Pancreas (tissue), 10 donors: ENCODE measurements around the gene SCN7A. TPM values are rescaled to one million over a fixed set of nuclear protein-coding genes. Genes with fewer than 3 reads are reported as not detected.
"Not testable (repeated sequence)": the region's sequence is repeated elsewhere in the genome, so short reads cannot be mapped to it uniquely, and the experiment has no call there.

Experiments
- ATAC-seq, 4 donors: fragments of 200-7000 bp; cut with Tn5 transposase; one replicate each; pipeline versions ENCODE4 v1.8.0 to v1.9.1; 2020; ENCODE audit warnings: mild to moderate bottlenecking in 4 of 4, moderate library complexity in 4 of 4
- DNase-seq, 6 donors: peaks; one replicate each; pipeline ENCODE4 v3.0.0-alpha.2; 2020
- FAIRE-seq: peaks from 2 replicates; lab custom pipeline; 2012; peaks lifted over from hg19 to GRCh38; lab: Jason Lieb, UNC
- H3K27ac ChIP-seq, 4 donors: fragments of 200-600 bp; sonication (generic); 1 replicate in 3 of 4; 2 replicates in 1 of 4; pipeline versions ENCODE4 v1.5.0 to v1.8.0; 2020
- H3K27me3 ChIP-seq, 4 donors: fragments of 200-600 bp; one replicate each; pipeline ENCODE4 v1.8.0; 2021
- H3K36me3 ChIP-seq, 3 donors: fragments of 200-600 bp; sonication (generic) in 1 of 3; one replicate each; pipeline versions ENCODE4 v1.5.0 to v1.8.0; 2020 to 2021
- H3K4me1 ChIP-seq, 3 donors: fragments of 200-600 bp; one replicate each; pipeline ENCODE4 v1.8.0; 2021
- H3K4me3 ChIP-seq, 4 donors: fragments of 200-600 bp; sonication (generic) in 2 of 4; one replicate each; pipeline versions ENCODE4 v1.5.0 to v1.8.0; 2020 to 2021
- H3K9me3 ChIP-seq, 4 donors: fragments of 200-600 bp; one replicate each; pipeline ENCODE4 v1.8.0; 2021
- WGBS, 2 donors: extraction: QIAGEN DNeasy Blood & Tissue Kit; methylation state at CpG; one replicate each; pipeline ENCODE4 v1.1.7; 2013; 5-methylcytosine and 5-hydroxymethylcytosine counted together
- intact Hi-C, 3 donors: fragments of 100-400 bp; cut with DNase I; formaldehyde crosslinking; loops; one replicate each; pipeline versions ENCODE4 v1.11.1 to v1.14.2; 2022
- polyA plus RNA-seq, 2 donors: library from polyadenylated mRNA; stranded (reverse); fragments of 200-250 nt; gene quantifications; one replicate each; pipeline ENCODE4 v1.2.3, GENCODE V29; 2013
- total RNA-seq, 6 donors: library from RNA; stranded (reverse); fragmentation: NEBNext Ultra II Directional in 4 of 6; extraction: Animal tissue kit (Norgen Biotek cat#: 25700) in 4 of 6; gene quantifications; one replicate each; pipeline versions ENCODE4 v1.2.1 to v1.2.4, GENCODE V29; 2021 to 2023
- TF ChIP-seq, protein P1 (sequence below), 4 donors: fragments of 200-600 bp; sonication (generic) in 3 of 4; IDR thresholded peaks; one replicate each; pipeline versions ENCODE4 v1.5.0 to v1.8.0; 2021; ENCODE audit warnings: antibody characterized with exemption in 4 of 4
- donor health status: healthy with polysubstance abuse.
- donor health status: DM: no; HTN: no; CAD: no; lungs with moderate emphysema.
- donor health status: DM: no; HTN: no; CAD: no.
- donor health status: control.
- donor health status: control.
- donor health status: Bipolar disorder and iron deficiency.
- donor health status: DM: yes; HTN: yes; CAD: no.
- donor health status: DM: no; HTN: no; CAD: no.
- donor health status: DM: no; HTN: no; CAD: no.
- donor health status: DM: yes; HTN: yes; CAD: no.

The SCN7A gene
- total and polyA plus RNA-seq, 8 donors: 0.27 to 7.0 (median 1.3) TPM

DNA sequence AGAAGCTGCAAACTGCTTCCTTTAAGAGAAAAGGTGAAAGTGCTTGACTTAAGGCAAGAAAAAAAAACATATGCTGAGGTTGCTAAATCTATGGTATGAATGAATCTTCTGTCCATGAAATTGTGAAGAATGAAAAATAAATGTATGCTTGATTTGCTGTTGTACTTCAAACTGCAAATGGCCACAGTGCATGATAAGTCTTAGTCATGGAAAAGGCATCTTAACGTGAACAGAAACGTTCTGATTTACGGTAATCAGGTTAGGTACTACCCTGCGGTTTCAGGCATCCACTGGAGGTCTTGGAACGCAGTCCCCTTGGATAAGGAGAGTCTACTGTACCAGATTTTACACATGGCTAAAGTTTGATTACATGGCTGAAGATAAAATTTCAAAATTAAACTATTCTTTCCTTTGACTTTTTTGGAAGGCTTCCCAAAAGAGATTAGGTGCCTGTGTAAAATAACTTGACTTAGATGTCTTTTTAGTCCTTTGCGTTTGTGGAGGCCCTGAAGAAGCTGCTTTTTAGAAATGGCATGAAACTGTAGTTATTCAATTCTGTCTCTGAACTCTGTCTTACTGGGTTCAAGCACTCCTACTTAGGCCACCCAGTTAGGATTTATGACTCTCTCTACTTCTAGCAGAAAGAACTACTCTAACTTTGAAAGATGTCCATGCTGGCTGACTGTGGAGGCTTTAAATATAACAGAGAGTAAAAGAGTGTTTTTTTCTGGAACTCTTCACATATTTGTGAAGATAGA lies 82.4 kb downstream of the SCN7A start:
- FAIRE-seq: no peak
- Histone ChIP-seq H3K27ac (no peak overlapping the region), H3K36me3 (no peaks in the 10 kb centered on the region), H3K4me1 (no peaks in the 10 kb centered on the region), H3K4me3 (no peak overlapping the region), H3K27me3 (no peaks in the 10 kb centered on the region), H3K9me3 (no peaks in the 10 kb centered on the region)
- intact Hi-C loops: loop anchor here in 1 of 3 donors (10.0 kb wide), 1 partner anchor 103 kb away; no protein-coding TSS in a partner anchor
- ATAC-seq: no peak
- 63 to 70% methylated on average over 6 of the region's 6 CpGs for WGBS, 2 donors
- TF ChIP-seq, protein P1, sequence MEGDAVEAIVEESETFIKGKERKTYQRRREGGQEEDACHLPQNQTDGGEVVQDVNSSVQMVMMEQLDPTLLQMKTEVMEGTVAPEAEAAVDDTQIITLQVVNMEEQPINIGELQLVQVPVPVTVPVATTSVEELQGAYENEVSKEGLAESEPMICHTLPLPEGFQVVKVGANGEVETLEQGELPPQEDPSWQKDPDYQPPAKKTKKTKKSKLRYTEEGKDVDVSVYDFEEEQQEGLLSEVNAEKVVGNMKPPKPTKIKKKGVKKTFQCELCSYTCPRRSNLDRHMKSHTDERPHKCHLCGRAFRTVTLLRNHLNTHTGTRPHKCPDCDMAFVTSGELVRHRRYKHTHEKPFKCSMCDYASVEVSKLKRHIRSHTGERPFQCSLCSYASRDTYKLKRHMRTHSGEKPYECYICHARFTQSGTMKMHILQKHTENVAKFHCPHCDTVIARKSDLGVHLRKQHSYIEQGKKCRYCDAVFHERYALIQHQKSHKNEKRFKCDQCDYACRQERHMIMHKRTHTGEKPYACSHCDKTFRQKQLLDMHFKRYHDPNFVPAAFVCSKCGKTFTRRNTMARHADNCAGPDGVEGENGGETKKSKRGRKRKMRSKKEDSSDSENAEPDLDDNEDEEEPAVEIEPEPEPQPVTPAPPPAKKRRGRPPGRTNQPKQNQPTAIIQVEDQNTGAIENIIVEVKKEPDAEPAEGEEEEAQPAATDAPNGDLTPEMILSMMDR (IDR thresholded peaks at IDR 0.05): no peak
- DNase-seq: no peak

DNA sequence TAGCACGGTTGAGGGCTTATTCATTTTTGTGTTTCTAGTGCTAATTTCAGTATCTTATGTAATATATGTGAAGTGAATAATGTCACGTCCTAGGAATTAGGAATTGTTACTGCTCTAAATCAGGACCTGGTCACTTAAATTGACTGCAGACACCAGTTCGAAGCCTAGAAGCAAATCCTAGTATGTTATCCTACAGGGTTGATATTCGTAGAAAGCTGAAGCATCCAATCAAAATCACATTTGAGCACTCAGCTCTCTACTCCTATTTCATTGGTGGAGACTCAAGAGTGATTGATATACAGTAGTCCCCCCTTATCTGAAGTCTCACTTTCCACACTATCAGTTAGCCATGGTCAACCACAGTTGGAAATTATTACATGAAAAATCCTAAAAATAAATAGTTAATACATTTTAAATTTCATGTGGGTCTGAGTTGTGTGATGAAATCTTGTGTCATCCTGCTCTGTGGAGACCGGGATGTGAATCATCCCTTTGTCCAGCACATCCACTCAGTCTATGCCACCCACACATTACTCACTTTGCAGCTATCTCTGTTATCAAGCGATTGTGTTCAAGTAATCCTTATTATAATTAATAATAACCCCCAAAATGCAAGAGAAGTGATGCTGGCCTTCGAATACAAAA lies 83.1 kb downstream of the SCN7A start:
- FAIRE-seq (no peak), DNase-seq (no peak), ATAC-seq (peak in 2 of 4 donors; percentile 49 to 55)
- no peaks in the 10 kb centered on the region for H3K4me1 ChIP-seq
- TF ChIP-seq, protein P1 (IDR thresholded peaks at IDR 0.05): no peak
- no peaks in the 10 kb centered on the region for H3K27me3 ChIP-seq
- intact Hi-C loops: loop anchor here in 1 of 3 donors (10.0 kb wide), 1 partner anchor 104 kb away; no protein-coding TSS in a partner anchor
- WGBS, 2 donors: 72 to 84% methylated on average over 7 of the region's 7 CpGs
- no peak overlapping the region for H3K4me3 ChIP-seq
- no peaks in the 10 kb centered on the region for H3K9me3 ChIP-seq
- no peak overlapping the region for H3K27ac ChIP-seq
- H3K36me3 ChIP-seq: no peaks in the 10 kb centered on the region

DNA sequence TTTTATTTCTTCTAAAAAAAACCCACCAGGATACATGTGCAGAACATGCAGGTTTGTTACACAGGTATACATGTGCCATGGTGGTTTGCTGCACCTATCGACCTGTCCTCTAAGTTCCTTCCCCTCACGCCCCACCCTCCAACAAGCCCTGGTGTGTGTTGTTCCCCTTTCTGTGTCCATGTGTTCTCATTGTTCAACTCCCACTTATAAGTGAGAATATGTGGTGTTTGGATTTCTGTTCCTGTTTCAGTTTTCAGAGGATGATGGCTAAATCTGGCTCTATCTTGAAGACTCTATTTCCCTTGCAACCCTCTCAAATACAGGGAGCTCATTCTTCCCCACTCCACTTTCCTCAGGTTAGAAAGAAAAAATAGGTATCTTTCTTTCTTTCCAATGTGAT lies 86.3 kb downstream of the SCN7A start:
- DNase-seq, H3K27me3 ChIP-seq, intact Hi-C loops, H3K4me1 ChIP-seq, H3K9me3 ChIP-seq, H3K27ac ChIP-seq, H3K36me3 ChIP-seq, ATAC-seq, FAIRE-seq, H3K4me3 ChIP-seq: not testable (repeated sequence)
- 69 to 86% methylated on average over 2 of the region's 2 CpGs for WGBS, 2 donors

GRCh38 chr2:166406374-166406773 lies 87.7 kb downstream of the SCN7A start:
- no peaks in the 10 kb centered on the region for H3K36me3 ChIP-seq
- H3K4me1 ChIP-seq: no peaks in the 10 kb centered on the region
- H3K4me3 ChIP-seq: no peak overlapping the region
- FAIRE-seq (no peak), ATAC-seq (no peak), DNase-seq (no peak)
- TF ChIP-seq, protein P1 (IDR thresholded peaks at IDR 0.05): no peak
- no peak overlapping the region for H3K27ac ChIP-seq
- intact Hi-C loops: no loop called here
- H3K9me3 ChIP-seq: no peaks in the 10 kb centered on the region
- no peaks in the 10 kb centered on the region for H3K27me3 ChIP-seq
- WGBS, 2 donors: 51 to 77% methylated on average over 3 of the region's 3 CpGs

DNA sequence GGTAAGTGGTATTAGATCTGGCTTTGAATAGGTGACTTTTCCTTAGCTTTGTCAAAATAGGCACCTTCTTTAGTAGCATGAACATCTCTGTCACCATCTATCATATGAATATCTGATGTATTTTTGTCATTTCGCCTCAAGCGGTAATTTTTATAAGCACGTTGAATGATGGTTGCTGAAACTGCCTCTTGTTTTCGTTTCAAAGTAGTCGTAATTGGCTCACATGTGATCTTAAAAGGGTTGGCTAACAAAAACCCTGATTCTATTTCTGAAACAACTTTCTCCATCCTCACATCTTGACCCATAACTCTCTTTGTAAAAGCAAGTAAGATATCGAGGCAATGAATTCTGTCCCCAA lies 88.5 kb downstream of the SCN7A start:
- Histone ChIP-seq H3K4me1 (no peaks in the 10 kb centered on the region), H3K4me3 (no peak overlapping the region), H3K36me3 (no peaks in the 10 kb centered on the region), H3K27me3 (no peaks in the 10 kb centered on the region), H3K9me3 (no peaks in the 10 kb centered on the region), H3K27ac (no peak overlapping the region)
- no peak for FAIRE-seq
- 75 to 81% methylated on average over 6 of the region's 6 CpGs for WGBS, 2 donors
- intact Hi-C loops: no loop called here
- TF ChIP-seq, protein P1 (IDR thresholded peaks at IDR 0.05): no peak
- no peak for DNase-seq
- no peak for ATAC-seq
